Fibroblast of lung (primary cell): Measurements from ENCODE around the gene TENM4. TPM values are rescaled to one million over a fixed set of nuclear protein-coding genes. Genes with fewer than 3 reads are reported as not detected.

Source experiments
- DNase-seq, 2 donors: peaks; one replicate each; pipeline versions ENCODE4 v3.0.0 to v3.0.0-alpha.2; 2010; ENCODE audit warnings: low read depth in 2 of 2
- H2AFZ ChIP-seq: 2 replicates; pipeline ENCODE4 v1.5.1; 2012; ENCODE audit warnings: low read length, control low read depth, inconsistent platforms
- H3K27ac ChIP-seq: 2 replicates; pipeline ENCODE4 v1.5.1; 2011; ENCODE audit warnings: low read length, control low read depth; ENCODE audit not compliant: insufficient read depth
- H3K27me3 ChIP-seq: 2 replicates; pipeline ENCODE4 v1.5.1; 2011; ENCODE audit warnings: mild to moderate bottlenecking, low read length; ENCODE audit not compliant: control insufficient read depth, insufficient read depth
- H3K36me3 ChIP-seq: 2 replicates; pipeline ENCODE4 v1.5.1; 2011; ENCODE audit warnings: low read length; ENCODE audit not compliant: control insufficient read depth, insufficient read depth
- H3K4me1 ChIP-seq: 2 replicates; pipeline ENCODE4 v1.5.1; 2011; ENCODE audit warnings: low read length; ENCODE audit not compliant: control insufficient read depth, insufficient read depth; ENCODE audit errors: extremely low read depth
- H3K4me2 ChIP-seq: 2 replicates; pipeline ENCODE4 v1.5.1; 2011; ENCODE audit warnings: low read length, control low read depth; ENCODE audit not compliant: insufficient read depth; ENCODE audit errors: extremely low read depth
- H3K4me3 ChIP-seq, 4 experiments: fragments of 200-600 bp in 1 of 4; sonication (generic) in 1 of 4; replicated peaks in 1 of 4; 2 replicates each; pipeline ENCODE4 v1.5.1; 2011 to 2016; ENCODE audit warnings: low read length in 4 of 4, low read depth in 3 of 4, mild to moderate bottlenecking in 3 of 4, control low read depth in 2 of 4, inconsistent platforms in 1 of 4, mixed read lengths in 1 of 4; ENCODE audit not compliant: insufficient read depth in 1 of 4; ENCODE audit errors: control extremely low read depth in 1 of 4
- H3K79me2 ChIP-seq: 2 replicates; pipeline ENCODE4 v1.5.1; 2012; ENCODE audit warnings: mild to moderate bottlenecking, low read length, inconsistent platforms; ENCODE audit not compliant: control insufficient read depth, insufficient read depth
- H3K9ac ChIP-seq: 2 replicates; pipeline ENCODE4 v1.5.1; 2011; ENCODE audit warnings: mild to moderate bottlenecking, low read length, control low read depth; ENCODE audit not compliant: insufficient read depth
- H3K9me3 ChIP-seq: 2 replicates; pipeline ENCODE4 v1.5.1; 2012; ENCODE audit warnings: low read depth, low read length; ENCODE audit not compliant: control insufficient read depth, insufficient read depth
- H4K20me1 ChIP-seq: 2 replicates; pipeline ENCODE4 v1.5.1; 2011; ENCODE audit warnings: low read length; ENCODE audit not compliant: control insufficient read depth, insufficient read depth; ENCODE audit errors: extremely low read depth
- EZH2 ChIP-seq: IDR thresholded peaks from 2 replicates; pipeline ENCODE4 v1.5.1; 2012; ENCODE audit warnings: low read length, control low read depth, mild to moderate bottlenecking; ENCODE audit errors: missing control alignments
- polyA plus RNA-seq, 2 donors: library from polyadenylated mRNA; depleted of rRNA in 1 of 2; stranded (reverse) in 1 of 2; unstranded in 1 of 2; fragments of >200 nt; gene quantifications; 2 replicates each; pipeline ENCODE4 v1.2.1, GENCODE V29; 2011 to 2012; ENCODE audit warnings: missing spikeins in 1 of 2
- total RNA-seq: library from RNA; depleted of rRNA; stranded (reverse); fragments of >200 nt; gene quantifications from 2 replicates; pipeline ENCODE4 v1.2.1, GENCODE V29; 2014
- TF ChIP-seq, protein P1 (sequence below), 2 donors: IDR thresholded peaks in 1 of 2; conservative IDR thresholded peaks in 1 of 2; 1 replicate in 1 of 2; 2 replicates in 1 of 2; pipeline ENCODE4 v1.5.1; 2011 to 2012; ENCODE audit warnings: low read length in 2 of 2, control low read depth in 1 of 2, inconsistent platforms in 1 of 2, low read depth in 1 of 2, mild to moderate bottlenecking in 1 of 2

The TENM4 gene
- total and polyA plus RNA-seq, 2 donors (not counting 1 experiment from before 2014, with no cell fraction given): 4.6 to 48.4 TPM

DNA sequence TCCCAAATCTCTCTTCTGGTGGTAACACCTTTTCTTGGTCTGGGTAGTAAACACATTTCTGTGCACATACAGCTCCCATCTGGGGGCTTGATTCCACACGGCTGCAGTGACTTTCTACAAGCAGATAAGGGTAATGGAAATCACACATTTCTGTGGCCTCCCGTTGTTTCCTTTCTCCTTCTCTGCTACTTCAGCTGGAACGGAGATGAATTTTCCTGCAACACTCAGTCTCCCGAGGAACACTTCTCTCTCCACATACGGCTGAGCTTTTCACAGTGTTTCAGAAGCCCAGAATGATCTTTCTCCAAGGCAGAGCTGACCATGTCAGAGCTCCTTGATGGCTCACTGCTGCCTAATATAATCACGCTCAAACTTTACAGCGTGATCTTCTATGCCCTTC is 501.9 kb downstream of the TENM4 start:
- H3K9me3 ChIP-seq: no peaks in the 10 kb centered on the region

DNA sequence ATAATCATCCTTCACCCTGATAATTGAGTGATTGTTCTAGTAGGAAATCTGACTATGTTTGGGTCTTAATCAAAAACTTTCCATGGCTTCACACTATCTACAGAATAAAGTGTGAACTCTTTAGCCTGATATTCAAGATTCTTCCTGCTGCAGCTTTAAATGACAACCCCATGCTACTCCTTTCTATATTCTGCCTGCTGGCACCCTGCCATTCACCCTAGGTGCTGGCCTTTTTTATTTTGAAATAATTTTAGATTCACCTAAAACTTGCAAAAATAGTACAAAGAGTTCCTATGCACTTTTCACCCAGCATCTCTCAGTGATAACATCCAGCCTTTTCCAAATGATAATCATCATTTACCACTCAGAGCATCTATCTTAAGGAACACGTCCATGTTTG is 502.8 kb downstream of the TENM4 start:
- no peak for DNase-seq

More for the DNA sequence above, 501.9 kb downstream of the TENM4 start:
- H3K4me3 ChIP-seq: no peak overlapping the region
- H3K27ac ChIP-seq: no peak overlapping the region
- H2AFZ ChIP-seq: no peak overlapping the region
- no peak for DNase-seq
- no peaks in the 10 kb centered on the region for H3K79me2 ChIP-seq
- H4K20me1 ChIP-seq: no peaks in the 10 kb centered on the region
- no peaks in the 10 kb centered on the region for H3K27me3 ChIP-seq
- no peak overlapping the region for H3K9ac ChIP-seq
- H3K4me1 ChIP-seq: no peaks in the 10 kb centered on the region
- TF ChIP-seq, protein P1, sequence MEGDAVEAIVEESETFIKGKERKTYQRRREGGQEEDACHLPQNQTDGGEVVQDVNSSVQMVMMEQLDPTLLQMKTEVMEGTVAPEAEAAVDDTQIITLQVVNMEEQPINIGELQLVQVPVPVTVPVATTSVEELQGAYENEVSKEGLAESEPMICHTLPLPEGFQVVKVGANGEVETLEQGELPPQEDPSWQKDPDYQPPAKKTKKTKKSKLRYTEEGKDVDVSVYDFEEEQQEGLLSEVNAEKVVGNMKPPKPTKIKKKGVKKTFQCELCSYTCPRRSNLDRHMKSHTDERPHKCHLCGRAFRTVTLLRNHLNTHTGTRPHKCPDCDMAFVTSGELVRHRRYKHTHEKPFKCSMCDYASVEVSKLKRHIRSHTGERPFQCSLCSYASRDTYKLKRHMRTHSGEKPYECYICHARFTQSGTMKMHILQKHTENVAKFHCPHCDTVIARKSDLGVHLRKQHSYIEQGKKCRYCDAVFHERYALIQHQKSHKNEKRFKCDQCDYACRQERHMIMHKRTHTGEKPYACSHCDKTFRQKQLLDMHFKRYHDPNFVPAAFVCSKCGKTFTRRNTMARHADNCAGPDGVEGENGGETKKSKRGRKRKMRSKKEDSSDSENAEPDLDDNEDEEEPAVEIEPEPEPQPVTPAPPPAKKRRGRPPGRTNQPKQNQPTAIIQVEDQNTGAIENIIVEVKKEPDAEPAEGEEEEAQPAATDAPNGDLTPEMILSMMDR (conservative IDR thresholded peaks at IDR 0.05 in 1 of 2, IDR thresholded peaks at IDR 0.05 in 1 of 2; ENCODE audit: low read depth in 1 of 2, low read length in 2 of 2): no peak
- no peak for TF ChIP-seq EZH2
- H3K4me2 ChIP-seq: no peak overlapping the region
- no peaks in the 10 kb centered on the region for H3K36me3 ChIP-seq

DNA sequence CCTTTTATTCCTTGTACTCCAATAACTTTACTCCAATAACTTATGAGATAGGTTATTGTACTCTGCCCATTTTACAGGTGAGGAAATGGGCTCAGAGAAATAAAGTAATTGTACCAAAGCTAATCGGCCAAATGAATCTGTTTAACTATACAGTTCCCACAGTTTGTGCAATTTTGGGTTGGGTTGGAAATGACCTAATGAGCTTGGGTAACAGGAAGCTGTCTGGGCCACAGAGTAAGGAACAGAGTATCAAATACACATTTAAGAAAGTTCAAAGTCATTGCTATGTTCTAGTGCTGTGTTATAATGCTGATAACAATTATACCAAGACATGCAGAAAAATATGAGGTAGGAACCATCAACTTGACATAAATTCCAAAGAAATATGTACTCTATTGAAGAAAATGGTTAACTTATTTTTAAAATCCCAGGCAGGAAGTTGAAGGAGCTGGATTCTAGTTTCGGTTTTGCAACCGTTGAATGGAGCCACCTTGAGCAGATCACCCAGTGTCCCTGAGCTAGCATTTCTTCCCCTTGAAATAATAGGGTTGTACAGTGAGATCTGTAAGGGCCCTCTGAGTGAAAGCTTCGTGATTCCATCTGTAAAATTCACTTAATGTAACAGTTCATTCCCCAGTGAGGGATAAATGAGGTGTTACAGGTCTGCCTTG is 505.3 kb downstream of the TENM4 start:
- Histone ChIP-seq H2AFZ (peak overlapping the region; percentile 60), H4K20me1 (no peaks in the 10 kb centered on the region)

More for the DNA sequence above, 502.8 kb downstream of the TENM4 start:
- Histone ChIP-seq H3K27ac (no peak overlapping the region), H3K9ac (no peak overlapping the region), H3K9me3 (no peaks in the 10 kb centered on the region), H3K4me1 (no peaks in the 10 kb centered on the region), H4K20me1 (no peaks in the 10 kb centered on the region), H3K79me2 (no peaks in the 10 kb centered on the region), H2AFZ (no peak overlapping the region), H3K4me2 (no peak overlapping the region), H3K4me3 (no peak overlapping the region), H3K27me3 (no peaks in the 10 kb centered on the region), H3K36me3 (no peaks in the 10 kb centered on the region)
- TF ChIP-seq, protein P1 (conservative IDR thresholded peaks at IDR 0.05 in 1 of 2, IDR thresholded peaks at IDR 0.05 in 1 of 2; ENCODE audit: low read depth in 1 of 2, low read length in 2 of 2): no peak
- TF ChIP-seq EZH2: no peak

More for the DNA sequence above, 505.3 kb downstream of the TENM4 start:
- TF ChIP-seq, protein P1 (conservative IDR thresholded peaks at IDR 0.05 in 1 of 2, IDR thresholded peaks at IDR 0.05 in 1 of 2; ENCODE audit: low read depth in 1 of 2, low read length in 2 of 2): no peak
- TF ChIP-seq EZH2: no peak
- no peak overlapping the region for H3K4me3 ChIP-seq
- no peaks in the 10 kb centered on the region for H3K36me3 ChIP-seq
- peak in 1 of 2 donors; percentile 33 for DNase-seq
- H3K27ac ChIP-seq: no peak overlapping the region
- H3K79me2 ChIP-seq: no peaks in the 10 kb centered on the region
- peak overlapping the region; percentile 75 for H3K4me2 ChIP-seq
- peak overlapping the region; percentile 16 for H3K9ac ChIP-seq
- no peaks in the 10 kb centered on the region for H3K4me1 ChIP-seq
- H3K9me3 ChIP-seq: no peaks in the 10 kb centered on the region
- H3K27me3 ChIP-seq: no peaks in the 10 kb centered on the region
